Placental pericyte (primary cell): ENCODE data around the gene FOXJ1. TPM values are rescaled to one million over a fixed set of nuclear protein-coding genes. Genes with fewer than 3 reads are reported as not detected.

ENCODE experiments used
- small RNA-seq: library from RNA; depleted of rRNA; stranded (forward); fragments of <200 nt; gene quantifications from one replicate; pipeline ENCODE3, GENCODE V24; 2012; ENCODE audit warnings: low replicate concordance
- total RNA-seq: library from RNA; depleted of rRNA; stranded (reverse); fragments of >200 nt; gene quantifications from 2 replicates; pipeline ENCODE4 v1.2.3, GENCODE V29; 2012

FOXJ1 gene
- not detected in 2 replicates for total RNA-seq

GRCh38 chr17:76141212-76142038 lies at the start of gene FOXJ1:
Gene FOXJ1, minus strand, starts transcription at chr17:76141245. Its CDS starts 850 bp downstream, at chr17:76140395.

GRCh38 chr17:76103274-76104139 lies 37.5 kb downstream of the FOXJ1 start, which contains the start of gene EXOC7:
Gene EXOC7, minus strand, starts transcription at chr17:76103787. Its CDS starts 95 bp downstream, at chr17:76103692.

Small RNA genes within 50 kb of the gene (small RNA-seq; reads per million reads assigned to genes)
- gene MIR6868, result 0.23 reads per million

Other genes with a start within 250 kb of the FOXJ1 start
- 14.4 and 26.5 TPM in 2 replicates for gene TRIM65, start 244.3 kb downstream of the FOXJ1 start, total RNA-seq
- gene MRPL38, start 236.4 kb downstream of the FOXJ1 start, total RNA-seq, result 35.5 and 44.2 TPM in 2 replicates
- 5.3 and 14.7 TPM in 2 replicates for gene FBF1, start 200.2 kb downstream of the FOXJ1 start, total RNA-seq
- 43.1 and 66.6 TPM in 2 replicates for gene ACOX1, start 162.1 kb downstream of the FOXJ1 start, total RNA-seq
- gene TEN1, start 162.0 kb downstream of the FOXJ1 start, total RNA-seq, result 15.3 and 18.6 TPM in 2 replicates
- gene CDK3, start 140.4 kb downstream of the FOXJ1 start, total RNA-seq, result 0.66 and 1.9 TPM in 2 replicates
- 0.29 TPM in 1 of 2 replicates, not detected in the other for gene EVPL, start 113.9 kb downstream of the FOXJ1 start, total RNA-seq
- 36.9 and 48.4 TPM in 2 replicates for gene SRP68, start 68.7 kb downstream of the FOXJ1 start, total RNA-seq
- gene GALR2, start 66.5 kb downstream of the FOXJ1 start, total RNA-seq, result 0.14 and 0.22 TPM in 2 replicates
- not detected in 2 replicates for gene ZACN, start 62.1 kb downstream of the FOXJ1 start, total RNA-seq
- gene EXOC7, start 37.5 kb downstream of the FOXJ1 start, total RNA-seq, result 96.9 and 131 TPM in 2 replicates
- gene RNF157, start 99.2 kb upstream of the FOXJ1 start, total RNA-seq, result 0.44 and 5.2 TPM in 2 replicates
- 5.7 and 12.0 TPM in 2 replicates for gene UBALD2, start 124.1 kb upstream of the FOXJ1 start, total RNA-seq
- gene QRICH2, start 167.0 kb upstream of the FOXJ1 start, total RNA-seq, result 1.8 and 3.4 TPM in 2 replicates
- 46.0 and 53.0 TPM in 2 replicates for gene PRPSAP1, start 212.7 kb upstream of the FOXJ1 start, total RNA-seq
- 30.9 and 205 TPM in 2 replicates for gene SPHK1, start 243.4 kb upstream of the FOXJ1 start, total RNA-seq